ENCODE data around the gene PACS2.

GRCh38 chr14:105436402-105436801 lies 121.9 kb downstream of the PACS2 start:
- no peak for TF ChIP-seq POLR2A (IDR thresholded peaks at IDR 0.05; ENCODE audit: control extremely low read depth in 1 of 2, low read depth in 2 of 2, low read length in 2 of 2)
- TF ChIP-seq POLR2AphosphoS5 (IDR thresholded peaks at IDR 0.05; ENCODE audit: low read depth, low read length), result no peak
- no peak for TF ChIP-seq EGR1 (IDR thresholded peaks at IDR 0.05; ENCODE audit: borderline replicate concordance, low read depth, low read length)
- TF ChIP-seq, protein P1, sequence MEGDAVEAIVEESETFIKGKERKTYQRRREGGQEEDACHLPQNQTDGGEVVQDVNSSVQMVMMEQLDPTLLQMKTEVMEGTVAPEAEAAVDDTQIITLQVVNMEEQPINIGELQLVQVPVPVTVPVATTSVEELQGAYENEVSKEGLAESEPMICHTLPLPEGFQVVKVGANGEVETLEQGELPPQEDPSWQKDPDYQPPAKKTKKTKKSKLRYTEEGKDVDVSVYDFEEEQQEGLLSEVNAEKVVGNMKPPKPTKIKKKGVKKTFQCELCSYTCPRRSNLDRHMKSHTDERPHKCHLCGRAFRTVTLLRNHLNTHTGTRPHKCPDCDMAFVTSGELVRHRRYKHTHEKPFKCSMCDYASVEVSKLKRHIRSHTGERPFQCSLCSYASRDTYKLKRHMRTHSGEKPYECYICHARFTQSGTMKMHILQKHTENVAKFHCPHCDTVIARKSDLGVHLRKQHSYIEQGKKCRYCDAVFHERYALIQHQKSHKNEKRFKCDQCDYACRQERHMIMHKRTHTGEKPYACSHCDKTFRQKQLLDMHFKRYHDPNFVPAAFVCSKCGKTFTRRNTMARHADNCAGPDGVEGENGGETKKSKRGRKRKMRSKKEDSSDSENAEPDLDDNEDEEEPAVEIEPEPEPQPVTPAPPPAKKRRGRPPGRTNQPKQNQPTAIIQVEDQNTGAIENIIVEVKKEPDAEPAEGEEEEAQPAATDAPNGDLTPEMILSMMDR (IDR thresholded peaks at IDR 0.05; ENCODE audit: control extremely low read depth in 1 of 3, insufficient read depth in 1 of 3, low read depth in 1 of 3, low read length in 3 of 3), result no peak
- TF ChIP-seq RAD21 (IDR thresholded peaks at IDR 0.05 in 1 of 2, conservative IDR thresholded peaks at IDR 0.05 in 1 of 2; ENCODE audit: low read depth in 2 of 2, low read length in 2 of 2), result no peak
- no peak for TF ChIP-seq CEBPB (IDR thresholded peaks at IDR 0.05; ENCODE audit: low read depth, low read length)
- TF ChIP-seq, protein P2, sequence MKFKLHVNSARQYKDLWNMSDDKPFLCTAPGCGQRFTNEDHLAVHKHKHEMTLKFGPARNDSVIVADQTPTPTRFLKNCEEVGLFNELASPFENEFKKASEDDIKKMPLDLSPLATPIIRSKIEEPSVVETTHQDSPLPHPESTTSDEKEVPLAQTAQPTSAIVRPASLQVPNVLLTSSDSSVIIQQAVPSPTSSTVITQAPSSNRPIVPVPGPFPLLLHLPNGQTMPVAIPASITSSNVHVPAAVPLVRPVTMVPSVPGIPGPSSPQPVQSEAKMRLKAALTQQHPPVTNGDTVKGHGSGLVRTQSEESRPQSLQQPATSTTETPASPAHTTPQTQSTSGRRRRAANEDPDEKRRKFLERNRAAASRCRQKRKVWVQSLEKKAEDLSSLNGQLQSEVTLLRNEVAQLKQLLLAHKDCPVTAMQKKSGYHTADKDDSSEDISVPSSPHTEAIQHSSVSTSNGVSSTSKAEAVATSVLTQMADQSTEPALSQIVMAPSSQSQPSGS (IDR thresholded peaks at IDR 0.05; ENCODE audit: low read length), result no peak
- no peak for TF ChIP-seq PHF8 (conservative IDR thresholded peaks at IDR 0.05; ENCODE audit: low read depth, low read length)
- TF ChIP-seq TBP (IDR thresholded peaks at IDR 0.05; ENCODE audit: low read depth, low read length), result no peak
- no peak for TF ChIP-seq NRF1 (IDR thresholded peaks at IDR 0.05; ENCODE audit: low read depth, low read length)
- TF ChIP-seq KDM4A (IDR thresholded peaks at IDR 0.05; ENCODE audit: low read depth, low read length, severe bottlenecking), result no peak

Data from H1 (cell line).